ENCODE results near the gene TNIP2.
A peak's percentile ranks its signal among the peaks of the same experiment; 100 is the strongest.

Gene TNIP2

DNA sequence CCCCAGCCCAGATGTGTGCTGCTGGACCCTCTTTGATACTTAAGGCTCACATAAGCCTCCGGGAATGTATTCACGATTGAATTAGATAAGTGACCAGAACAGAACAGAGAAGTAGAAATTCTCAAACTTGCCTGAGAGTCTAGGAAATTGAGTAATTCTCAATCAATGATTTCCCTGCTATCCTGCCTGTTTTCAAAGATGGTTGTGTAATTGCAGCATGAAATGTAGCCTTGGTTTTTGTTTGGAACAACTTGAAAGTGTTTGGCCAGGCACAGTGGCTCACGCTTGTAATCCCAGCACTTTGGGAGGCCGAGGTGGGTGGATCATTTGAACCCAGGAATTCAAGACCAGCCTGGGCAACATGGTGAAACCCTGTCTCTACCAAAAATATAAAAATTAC is 41.2 kb downstream of the TNIP2 start:
- no peak for DNase-seq

DNA sequence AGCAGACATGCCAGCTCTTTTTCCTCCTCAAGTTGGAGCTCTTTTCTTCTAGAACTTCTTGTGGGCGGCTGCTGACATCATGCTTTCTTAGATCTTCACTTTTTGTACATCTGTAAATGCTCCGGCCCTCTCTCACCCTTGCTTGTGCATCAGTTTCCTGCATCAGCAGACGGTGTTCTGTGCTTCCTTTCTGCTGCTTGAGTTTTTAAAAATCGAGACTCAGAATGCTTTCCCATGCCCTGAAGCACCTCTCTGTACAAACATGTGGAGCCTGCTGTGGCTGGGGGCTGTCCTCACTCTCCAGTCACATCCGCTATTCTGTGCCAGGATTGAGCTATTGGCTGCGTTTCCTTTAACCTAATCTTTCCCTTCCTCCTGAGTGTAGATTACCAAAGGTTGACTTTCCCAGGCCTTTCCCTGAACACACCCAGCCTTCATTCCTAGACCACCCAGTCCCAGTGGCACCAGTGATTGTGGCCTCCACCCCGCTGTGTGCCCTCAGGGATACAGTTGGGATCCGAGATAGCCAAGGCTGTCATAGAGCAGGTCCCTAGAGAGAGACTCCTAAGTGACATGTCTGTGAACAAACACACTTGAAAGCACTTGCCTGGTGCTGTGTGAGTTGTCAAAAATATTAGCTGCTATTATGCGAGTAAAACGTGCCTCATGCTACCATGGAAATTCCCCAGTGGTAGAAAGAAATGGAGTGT is 41.9 kb downstream of the TNIP2 start:
- peak; percentile 49 for DNase-seq

DNA sequence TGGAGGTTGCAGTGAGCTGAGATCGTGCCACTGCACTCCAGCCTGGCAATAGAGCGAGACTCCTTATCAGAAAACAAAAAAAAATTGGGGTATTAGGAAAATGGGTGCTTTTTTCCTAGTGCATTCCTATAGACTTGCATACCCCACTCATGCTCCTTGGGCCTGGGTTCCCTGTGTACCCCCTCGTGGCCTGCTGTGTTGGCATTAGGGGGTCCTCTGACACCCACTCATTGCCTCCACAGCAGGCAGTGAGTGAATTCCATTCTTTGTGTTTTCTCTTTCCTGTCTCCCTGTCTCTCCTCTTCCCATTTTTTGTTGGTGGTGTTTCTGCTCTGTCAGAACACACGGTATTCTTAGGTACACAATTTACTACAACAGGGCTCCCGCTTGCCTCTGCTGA is 42.8 kb downstream of the TNIP2 start:
- no peak for DNase-seq

DNA sequence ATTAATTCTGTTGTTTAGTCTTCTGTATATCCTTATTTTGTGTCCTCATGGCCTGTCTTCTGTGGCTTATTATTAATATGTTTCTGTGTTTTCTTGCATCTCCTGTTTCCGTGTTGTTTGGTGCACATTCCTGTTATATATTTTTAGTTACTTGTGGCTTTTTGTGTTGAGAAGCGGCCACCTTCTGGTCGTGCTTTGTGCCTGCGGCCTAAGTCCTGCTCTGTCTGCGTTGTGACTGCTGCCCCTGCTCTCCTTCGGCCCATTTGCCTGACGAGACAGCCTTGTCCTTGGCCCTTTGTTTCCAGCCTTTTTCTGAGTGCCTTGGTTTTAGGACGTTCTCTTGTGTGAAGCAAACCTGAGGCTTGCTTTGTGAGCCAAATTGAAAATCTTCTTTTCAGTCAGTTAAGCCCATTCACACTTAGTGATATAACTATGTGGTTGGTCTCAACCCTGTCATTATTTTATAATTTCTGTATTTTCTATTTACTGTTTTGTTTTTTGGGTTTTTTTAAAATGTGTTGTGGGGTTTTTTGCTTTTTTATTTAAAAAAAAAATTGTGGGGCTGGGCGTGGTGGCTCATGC is 43.8 kb downstream of the TNIP2 start:
- no peak for DNase-seq

DNA sequence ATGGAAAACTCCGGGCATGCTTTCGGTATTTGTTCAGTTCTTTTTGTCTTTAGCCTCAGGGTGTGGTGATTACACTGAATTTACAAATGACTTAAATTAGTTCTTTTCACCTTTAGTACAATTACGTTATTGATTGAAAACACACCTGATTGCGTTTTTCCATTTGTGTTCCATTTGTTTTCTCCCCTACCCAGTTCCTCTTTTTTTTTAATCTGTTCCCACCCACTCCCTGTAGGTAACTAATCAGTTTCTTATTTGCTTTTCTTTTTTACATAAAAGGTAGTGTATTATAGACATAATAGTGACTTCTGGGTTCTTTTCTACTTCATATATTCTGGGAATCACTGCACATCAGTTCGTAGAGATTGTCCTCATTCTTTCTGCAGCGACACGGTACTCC is 53.4 kb downstream of the TNIP2 start:
- DNase-seq = no peak

DNA sequence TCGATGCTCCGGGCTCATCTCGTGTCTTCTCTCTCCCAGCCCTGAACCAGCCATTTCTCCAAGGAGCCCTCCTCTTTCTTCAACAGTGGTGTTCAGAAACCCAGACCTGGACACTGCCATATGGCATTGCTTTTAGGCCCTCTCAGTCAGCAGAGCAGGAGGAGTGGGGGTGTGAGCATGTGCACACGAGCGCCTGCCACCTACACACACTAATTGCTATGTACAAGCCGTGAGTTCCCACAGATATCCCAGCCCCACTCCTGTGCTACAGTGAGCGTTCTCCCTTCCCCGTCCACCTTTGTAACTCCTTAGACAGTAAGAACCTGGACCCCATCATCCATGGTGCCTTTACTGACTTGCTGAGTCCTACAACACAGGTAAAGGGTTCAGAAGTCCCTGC is 53.8 kb downstream of the TNIP2 start:
- no peak for DNase-seq

DNA sequence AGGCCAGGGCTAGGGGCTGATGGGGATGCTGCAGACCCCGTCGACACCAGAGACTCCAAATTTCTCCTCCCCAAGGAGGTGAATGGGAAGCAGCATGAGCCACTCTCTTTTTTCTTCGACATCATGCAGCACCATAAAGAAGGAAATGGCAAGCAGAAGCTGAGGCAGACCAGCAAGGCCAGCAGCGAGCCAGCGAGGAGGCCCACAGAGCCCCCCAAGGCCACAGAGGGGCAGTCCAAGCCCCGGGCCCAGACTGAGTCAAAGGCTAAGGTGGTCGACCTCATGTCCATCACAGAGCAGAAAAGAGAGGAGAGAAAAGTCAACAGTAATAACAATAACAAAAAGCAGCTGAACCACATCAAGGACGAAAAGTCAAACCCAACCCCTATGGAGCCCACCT is 56.1 kb downstream of the TNIP2 start:
- no peak for DNase-seq

DNA sequence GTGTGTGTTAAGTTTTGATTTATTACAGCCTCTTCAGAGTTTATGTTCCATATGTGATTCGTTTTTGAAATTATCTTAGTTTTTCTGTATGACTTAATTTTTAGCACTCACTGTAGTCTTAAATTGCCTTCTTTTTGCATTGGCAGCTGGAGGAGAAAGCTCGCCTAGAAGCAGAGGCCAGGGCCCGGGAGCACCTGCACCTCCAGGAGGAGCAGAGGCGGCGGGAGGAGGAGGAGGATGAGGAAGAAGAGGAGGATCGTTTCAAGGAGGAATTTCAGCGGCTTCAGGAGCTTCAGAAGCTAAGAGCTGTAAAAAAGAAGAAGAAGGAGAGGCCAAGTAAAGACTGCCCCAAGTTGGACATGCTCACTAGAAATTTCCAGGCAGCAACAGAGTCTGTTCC is 56.6 kb downstream of the TNIP2 start:
- no peak for DNase-seq

DNA sequence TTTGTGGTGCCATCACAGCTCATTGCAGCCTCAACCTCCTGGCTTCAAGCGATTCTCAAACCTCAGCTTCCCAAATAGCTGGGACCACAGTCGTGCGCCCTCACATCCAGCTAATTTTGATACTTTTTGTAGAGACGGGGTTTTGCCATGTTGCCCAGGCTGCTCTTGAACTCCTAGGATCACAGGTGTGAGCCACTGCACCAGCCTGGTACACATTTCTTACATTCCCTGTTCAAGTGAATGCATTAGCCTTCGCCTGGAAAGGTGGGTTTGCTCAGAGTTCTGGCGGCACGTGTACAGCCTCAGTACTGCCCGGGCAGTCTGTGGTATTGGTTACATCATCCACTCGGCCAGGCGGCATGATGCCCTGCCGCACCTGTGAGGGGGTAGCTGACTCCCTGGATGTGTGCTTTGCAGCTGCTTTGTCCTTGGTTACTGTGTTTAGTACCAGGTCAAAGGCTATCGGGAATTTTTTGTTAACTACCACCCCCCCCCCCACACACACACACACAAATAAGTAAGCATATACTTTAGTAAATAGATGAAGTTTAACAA is 57.1 kb downstream of the TNIP2 start:
- no peak for DNase-seq

DNA sequence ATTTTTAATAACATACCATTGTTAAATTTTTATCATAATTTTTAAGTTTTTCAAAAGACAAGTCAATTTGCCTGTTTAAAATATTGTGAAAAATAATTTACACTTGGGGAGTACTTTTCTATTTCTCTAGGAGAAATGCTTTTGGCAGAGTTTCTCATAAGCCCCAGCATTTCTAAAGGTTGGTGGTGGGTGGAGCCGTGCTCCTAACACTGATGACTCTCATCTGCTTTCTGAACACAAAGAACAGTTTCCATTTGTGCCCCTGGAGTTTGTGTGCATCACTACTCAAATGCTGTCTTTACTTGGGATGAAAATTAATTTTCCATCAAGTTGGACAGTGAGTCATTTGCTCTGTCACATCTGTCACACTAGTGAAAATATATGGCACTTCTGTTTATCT is 57.6 kb downstream of the TNIP2 start:
- DNase-seq = no peak

DNA sequence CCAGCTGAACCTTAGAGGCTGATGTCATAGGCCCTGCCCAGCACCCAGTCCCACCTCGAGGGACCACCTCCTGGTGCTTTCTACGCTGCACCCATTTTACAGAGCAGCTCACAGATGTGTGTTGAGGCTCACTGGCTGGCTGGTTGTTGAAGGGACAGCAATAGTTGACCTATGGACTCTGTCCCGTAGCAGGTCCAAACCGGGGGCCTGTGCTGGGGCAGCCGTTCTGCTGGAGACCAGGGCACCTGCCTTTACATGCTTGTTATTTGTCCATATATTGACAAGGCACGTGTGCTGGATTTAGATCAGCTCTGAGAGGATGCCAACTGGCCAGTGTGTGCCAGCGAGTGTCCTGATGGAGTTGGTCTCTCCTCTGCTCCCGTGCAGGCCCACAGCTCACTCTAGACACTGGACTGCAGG is 58.1 kb downstream of the TNIP2 start:
- DNase-seq = no peak

DNA sequence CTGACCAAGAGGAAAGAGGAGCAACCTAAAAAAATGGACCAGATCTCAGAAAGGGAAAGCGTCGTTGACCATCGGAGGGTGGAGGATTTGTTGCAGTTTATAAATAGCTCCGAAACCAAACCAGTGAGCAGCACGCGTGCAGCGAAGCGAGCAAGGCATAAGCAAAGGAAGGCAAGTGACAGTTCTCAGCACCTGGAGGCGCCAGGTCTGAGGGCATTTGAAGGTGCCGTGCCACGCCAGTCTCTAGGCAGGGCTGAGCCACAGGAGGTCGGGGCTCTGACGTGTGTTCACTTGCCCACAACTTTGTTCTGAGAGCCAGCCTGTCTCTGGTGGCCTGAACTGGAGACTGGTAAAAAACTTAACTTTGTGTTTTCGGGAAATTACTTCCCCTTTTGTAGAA is 59.7 kb downstream of the TNIP2 start:
- no peak for DNase-seq

DNA sequence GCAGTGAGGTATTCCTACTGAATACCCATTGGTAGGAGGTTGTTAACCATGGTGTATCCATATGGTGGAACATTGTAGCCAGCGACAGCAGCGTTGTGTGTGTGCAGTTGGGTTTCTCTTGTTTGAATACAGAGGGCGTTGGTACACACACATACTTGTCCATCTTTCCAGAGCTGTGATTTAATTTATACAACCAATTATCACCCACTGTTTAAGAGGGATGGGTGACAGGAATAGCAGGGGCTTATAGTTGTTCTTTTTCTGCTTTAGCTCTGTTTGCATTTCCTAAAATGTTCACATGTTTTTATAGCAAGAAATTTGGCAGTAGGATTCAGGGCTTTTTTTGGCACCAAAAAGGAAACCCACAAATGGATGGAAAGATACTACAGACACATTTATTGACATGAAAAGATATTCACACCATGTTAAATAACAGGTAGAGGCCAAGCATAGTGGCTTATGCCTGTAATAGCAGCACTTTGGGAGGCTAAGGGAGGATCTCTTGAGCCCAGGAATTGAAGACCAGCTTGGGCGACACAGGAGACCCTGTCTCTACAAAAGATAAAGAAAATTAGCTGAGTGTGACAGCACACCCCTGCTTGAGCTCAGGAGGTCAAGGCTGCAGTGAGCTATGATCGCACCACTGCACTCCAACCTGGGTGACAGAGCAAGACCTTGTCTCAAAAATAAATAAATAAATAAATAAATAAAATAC is 60.6 kb downstream of the TNIP2 start:
- no peak for DNase-seq

DNA sequence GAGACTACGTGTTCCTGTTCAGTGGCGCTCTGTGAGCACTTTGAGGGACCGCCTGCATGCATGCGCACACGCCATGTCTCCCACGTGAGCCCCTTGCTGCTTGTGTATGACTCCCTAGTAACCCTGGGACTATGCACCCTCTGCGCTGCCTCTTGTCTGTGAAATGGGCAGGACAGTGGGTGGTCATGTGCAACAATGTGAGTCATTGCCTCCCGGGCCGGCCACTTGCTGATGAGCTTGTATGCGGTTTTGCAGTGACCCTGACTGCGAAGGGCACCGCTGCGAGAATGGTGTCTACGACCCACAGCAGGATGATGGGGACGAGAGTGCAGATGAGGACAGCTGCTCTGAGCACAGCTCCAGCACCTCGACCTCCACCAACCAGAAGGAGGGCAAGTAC is 61.4 kb downstream of the TNIP2 start:
- DNase-seq = no peak

DNA sequence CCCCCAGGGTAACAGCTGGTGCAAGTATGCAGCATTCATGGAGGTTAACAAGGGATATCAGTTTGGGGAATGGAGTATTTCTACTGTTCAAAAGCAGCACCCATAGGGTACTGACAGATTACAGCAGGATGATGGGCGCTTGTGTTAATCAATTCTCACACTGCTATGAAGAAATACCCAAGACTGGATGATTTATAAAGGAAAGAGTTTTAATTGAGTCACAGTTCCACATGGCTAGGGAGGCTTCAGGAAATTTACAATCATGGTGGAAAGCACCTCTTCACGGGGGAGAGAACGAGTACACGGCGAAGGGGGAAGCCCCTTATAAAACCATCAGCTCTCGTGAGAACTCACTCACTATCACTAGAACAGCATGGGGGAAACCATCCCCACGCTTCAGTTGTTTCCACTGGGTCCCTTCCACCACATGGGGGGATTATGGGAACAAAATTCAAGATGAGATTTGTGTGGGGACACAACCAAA is 64.1 kb downstream of the TNIP2 start:
- DNase-seq = no peak

Measured in suppressor macrophage treated with lipopolysaccharide for 4 hours (primary cell).